ENCODE results near the gene NCAPG. TPM values are rescaled to one million over a fixed set of nuclear protein-coding genes. Genes with fewer than 3 reads are reported as not detected.

The NCAPG gene
- total RNA-seq, 1 donor from 2014 or later: 1.5 TPM

- no peak for DNase-seq (ENCODE audit: low read depth)
These were observed 58.5 kb downstream of the NCAPG start for GRCh38 chr4:17869327-17869726.

- DNase-seq (ENCODE audit: low read depth): no peak
These were observed 64.8 kb downstream of the NCAPG start for GRCh38 chr4:17875402-17876070.

DNA sequence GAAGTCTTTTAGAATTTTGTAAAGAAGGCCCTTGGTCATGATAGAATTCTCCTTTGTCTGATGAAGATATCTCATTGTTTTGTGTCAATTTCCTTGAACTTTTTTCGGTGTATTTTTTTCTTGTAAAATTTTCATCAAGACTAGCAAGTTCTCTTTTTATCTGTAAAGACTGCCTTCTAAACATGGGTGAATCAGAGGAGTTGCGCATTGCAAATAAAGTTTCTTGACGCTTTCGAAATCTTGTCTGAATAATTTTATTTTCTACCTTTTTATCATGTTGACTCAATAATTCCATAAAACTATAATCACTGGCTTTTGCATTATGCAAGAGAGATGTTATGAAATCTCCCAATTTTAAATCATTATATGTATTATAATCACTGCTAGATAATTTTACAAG is 66.2 kb downstream of the NCAPG start:
- no peak for DNase-seq (ENCODE audit: low read depth)

DNA sequence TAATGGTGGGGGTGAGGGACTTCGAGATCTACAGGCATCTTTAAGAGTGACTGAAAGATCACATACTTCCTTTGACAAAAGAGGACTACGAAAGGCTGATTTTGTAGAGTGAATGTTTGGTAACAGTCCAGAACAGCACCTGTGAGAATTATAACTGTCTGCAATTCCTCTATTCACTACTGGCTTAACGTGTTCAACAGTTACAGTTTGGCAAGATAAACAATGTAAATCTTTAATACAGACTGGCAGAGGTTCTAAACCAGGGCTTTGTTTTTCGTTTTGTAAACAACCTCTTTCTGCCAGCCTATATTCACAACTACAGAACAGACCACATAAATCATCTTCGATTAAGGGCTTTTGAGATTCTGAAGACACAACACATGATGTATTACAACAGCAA is 66.9 kb downstream of the NCAPG start:
- DNase-seq (ENCODE audit: low read depth): no peak

- no peak for DNase-seq (ENCODE audit: low read depth)
These were observed 73.3 kb downstream of the NCAPG start for GRCh38 chr4:17884063-17884462.

DNA sequence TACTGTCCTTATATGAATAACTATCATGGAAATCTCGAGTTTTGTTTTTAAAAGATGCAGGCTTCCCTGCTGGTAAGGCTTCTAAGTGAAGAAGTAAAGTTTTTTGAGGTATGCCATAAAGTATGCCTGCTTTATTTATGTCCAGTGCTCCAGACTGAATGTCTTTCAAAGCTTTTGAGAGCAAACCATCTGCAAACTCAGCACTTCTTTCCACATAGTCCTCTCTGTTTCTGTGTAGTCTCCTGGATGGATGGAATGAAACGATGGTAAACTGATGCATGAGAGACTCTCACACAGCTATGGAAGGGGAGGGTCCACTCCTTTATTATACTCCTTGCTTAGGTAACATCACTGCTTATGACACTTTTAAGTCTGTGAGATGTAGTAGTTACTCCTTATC is 73.7 kb downstream of the NCAPG start:
- DNase-seq (ENCODE audit: low read depth): no peak

- DNase-seq (ENCODE audit: low read depth): no peak
These were observed 78.9 kb downstream of the NCAPG start for GRCh38 chr4:17889692-17890091.

GRCh38 chr4:17894421-17894820 is 83.6 kb downstream of the NCAPG start:
- no peak for DNase-seq (ENCODE audit: low read depth)

Other genes with a start within 250 kb of the NCAPG start
- gene LAP3, start 233.8 kb upstream of the NCAPG start, total RNA-seq: 100 and 163 TPM in 2 replicates
- gene MED28, start 196.3 kb upstream of the NCAPG start, total RNA-seq: 8.9 and 11.7 TPM in 2 replicates
- not detected in 2 replicates for gene FAM184B, start 29.4 kb upstream of the NCAPG start, total RNA-seq
- gene DCAF16, start 222 bp upstream of the NCAPG start, total RNA-seq: 14.4 and 18.9 TPM in 2 replicates
- gene LCORL, start 210.8 kb downstream of the NCAPG start, total RNA-seq: 25.4 and 28.3 TPM in 2 replicates

Data from renal cortical epithelial cell (primary cell).